NT2/D1 (cell line): ENCODE data around the gene C3orf49.

Experiments used
- YY1 ChIP-seq: IDR thresholded peaks from 2 replicates; pipeline ENCODE4 v1.6.1; 2011; ENCODE audit not compliant: insufficient read length, insufficient read depth
- ZNF274 ChIP-seq: IDR thresholded peaks from 2 replicates; pipeline ENCODE4 v1.6.1; 2011; ENCODE audit warnings: mild to moderate bottlenecking, low read depth, low read length

GRCh38 chr3:63814237-63814636, 4.9 kb upstream of the C3orf49 start:
- TF ChIP-seq ZNF274 = no peak
- no peak for TF ChIP-seq YY1
